Ramos (cell line): ENCODE data around the gene BUB1B.

Experiments used
- in situ Hi-C: fragments of 300-500 bp; cut with MboI; formaldehyde crosslinking; loops from one replicate; pipeline ENCODE4 v1.14.3; 2022; ENCODE audit warnings: low sequenced_read_pairs; ENCODE audit not compliant: unreplicated experiment

BUB1B gene

GRCh38 chr15:40239404-40239692 lies 78.5 kb downstream of the BUB1B start:
- in situ Hi-C loops = no loop called here

- in situ Hi-C loops = no loop called here
These were observed 79.1 kb downstream of the BUB1B start for GRCh38 chr15:40239693-40240618.

- in situ Hi-C loops = no loop called here
These were observed 79.9 kb downstream of the BUB1B start for GRCh38 chr15:40240619-40241221.

GRCh38 chr15:40241269-40242212 lies 80.7 kb downstream of the BUB1B start:
- in situ Hi-C loops = no loop called here

- in situ Hi-C loops = no loop called here
These were observed 81.3 kb downstream of the BUB1B start for GRCh38 chr15:40242213-40242599.

- in situ Hi-C loops = no loop called here
These were observed 81.7 kb downstream of the BUB1B start for GRCh38 chr15:40242601-40243000.

- in situ Hi-C loops = no loop called here
These were observed 82.4 kb downstream of the BUB1B start for GRCh38 chr15:40243126-40243810.

GRCh38 chr15:40244961-40245523 lies 84.2 kb downstream of the BUB1B start:
- in situ Hi-C loops = no loop called here

- in situ Hi-C loops = no loop called here
These were observed 85.0 kb downstream of the BUB1B start for GRCh38 chr15:40245666-40246450.

GRCh38 chr15:40246496-40247280 lies 85.8 kb downstream of the BUB1B start:
- in situ Hi-C loops = no loop called here

GRCh38 chr15:40247406-40247971 lies 86.6 kb downstream of the BUB1B start:
- in situ Hi-C loops = no loop called here

- in situ Hi-C loops = no loop called here
These were observed 87.3 kb downstream of the BUB1B start for GRCh38 chr15:40248006-40248783.

GRCh38 chr15:40249477-40250303 lies 88.8 kb downstream of the BUB1B start:
- in situ Hi-C loops = loop anchor here (25.0 kb wide), 1 partner anchor 562 kb away; no protein-coding TSS in a partner anchor

- in situ Hi-C loops = loop anchor here (25.0 kb wide), 1 partner anchor 563 kb away; no protein-coding TSS in a partner anchor
These were observed 89.4 kb downstream of the BUB1B start for GRCh38 chr15:40250304-40250656.

- in situ Hi-C loops = loop anchor here (25.0 kb wide), 1 partner anchor 564 kb away; no protein-coding TSS in a partner anchor
These were observed 90.1 kb downstream of the BUB1B start for GRCh38 chr15:40250771-40251483.
